GM19455 (cell line): ENCODE measurements around the gene GSE1.

Source experiments
- ATAC-seq: cut with Tn5 transposase; IDR thresholded peaks from one replicate; pipeline ENCODE4 v1.9.1; 2021; ENCODE audit not compliant: unreplicated experiment

GSE1 gene

GRCh38 chr16:85631802-85632393 lies 18.8 kb downstream of the GSE1 start:
- ATAC-seq, result no peak

GRCh38 chr16:85632709-85633437 lies 19.8 kb downstream of the GSE1 start:
- ATAC-seq, result no peak

GRCh38 chr16:85633438-85633743 lies 20.3 kb downstream of the GSE1 start:
- no peak for ATAC-seq

- no peak for ATAC-seq
Measured at GRCh38 chr16:85633888-85634287, 20.8 kb downstream of the GSE1 start.

GRCh38 chr16:85634747-85635544 lies 21.8 kb downstream of the GSE1 start:
- ATAC-seq, result no peak

- no peak for ATAC-seq
Measured at GRCh38 chr16:85635545-85636140, 22.5 kb downstream of the GSE1 start.

GRCh38 chr16:85636234-85636812 lies 23.2 kb downstream of the GSE1 start:
- ATAC-seq, result no peak

- no peak for ATAC-seq
Measured at GRCh38 chr16:85637061-85637807, 24.1 kb downstream of the GSE1 start.

GRCh38 chr16:85637808-85638647 lies 24.9 kb downstream of the GSE1 start:
- ATAC-seq, result no peak

- ATAC-seq, result no peak
Measured at GRCh38 chr16:85638695-85639409, 25.7 kb downstream of the GSE1 start.

GRCh38 chr16:85639529-85640253 lies 26.6 kb downstream of the GSE1 start:
- no peak for ATAC-seq

- no peak for ATAC-seq
Measured at GRCh38 chr16:85640254-85640558, 27.1 kb downstream of the GSE1 start.

GRCh38 chr16:85640585-85640984 lies 27.5 kb downstream of the GSE1 start:
- no peak for ATAC-seq

- no peak for ATAC-seq
Measured at GRCh38 chr16:85641305-85641704, 28.2 kb downstream of the GSE1 start.

GRCh38 chr16:85641776-85642176 lies 28.7 kb downstream of the GSE1 start:
- no peak for ATAC-seq

- no peak for ATAC-seq
Measured at GRCh38 chr16:85642762-85643358, 29.7 kb downstream of the GSE1 start.

GRCh38 chr16:85643631-85644030 lies 30.5 kb downstream of the GSE1 start:
- ATAC-seq, result no peak

GRCh38 chr16:85644093-85644712 lies 31.1 kb downstream of the GSE1 start:
- ATAC-seq, result no peak
